Breast epithelium (tissue), 4 donors: Measurements from ENCODE around the gene RDX. TPM values are rescaled to one million over a fixed set of nuclear protein-coding genes. Genes with fewer than 3 reads are reported as not detected.
"Not testable (repeated sequence)": the region's sequence is repeated elsewhere in the genome, so short reads cannot be mapped to it uniquely, and the experiment has no call there.

ENCODE experiments used
- DNase-seq, 2 donors: peaks; one replicate each; pipeline ENCODE4 v3.0.0-alpha.2; 2019; ENCODE audit warnings: low spot score in 2 of 2
- H3K27ac ChIP-seq, 2 donors: fragments of 200-600 bp; sonication (generic) in 1 of 2; one replicate each; pipeline ENCODE4 v1.5.1; 2016 to 2019; ENCODE audit warnings: mild to moderate bottlenecking in 1 of 2
- H3K27me3 ChIP-seq, 2 donors: fragments of 200-600 bp; sonication (generic) in 1 of 2; one replicate each; pipeline versions ENCODE4 v1.5.1 to v1.6.0; 2017 to 2019; ENCODE audit warnings: control low read depth in 1 of 2, mild to moderate bottlenecking in 1 of 2
- H3K36me3 ChIP-seq: fragments of 200-600 bp; one replicate; pipeline ENCODE4 v1.5.1; 2019
- H3K4me1 ChIP-seq, 2 donors: fragments of 200-600 bp; sonication (generic); one replicate each; pipeline ENCODE4 v1.5.1; 2016 to 2019; ENCODE audit warnings: control low read depth in 1 of 2
- H3K4me3 ChIP-seq, 3 donors: fragments of 200-600 bp; sonication (generic); 1 replicate in 2 of 3; 2 replicates in 1 of 3; pipeline ENCODE4 v1.5.1; 2016 to 2019; ENCODE audit warnings: mild to moderate bottlenecking in 3 of 3, moderate library complexity in 2 of 3
- H3K9me3 ChIP-seq, 2 donors: fragments of 200-600 bp; sonication (generic) in 1 of 2; one replicate each; pipeline ENCODE4 v1.5.1; 2016 to 2019; ENCODE audit warnings: control low read depth in 1 of 2
- CTCF ChIP-seq, 3 donors: fragments of 450-650 bp; IDR thresholded peaks; one replicate each; pipeline ENCODE4 v1.5.1; 2016 to 2017; ENCODE audit warnings: antibody characterized with exemption in 3 of 3, mild to moderate bottlenecking in 3 of 3, moderate library complexity in 3 of 3
- POLR2A ChIP-seq: fragments of 450-650 bp; IDR thresholded peaks from one replicate; pipeline ENCODE4 v1.6.1; 2016; ENCODE audit warnings: antibody characterized with exemption, mild to moderate bottlenecking, moderate library complexity
- POLR2AphosphoS5 ChIP-seq, 3 donors: sonication (generic); formaldehyde crosslinking; IDR thresholded peaks; one replicate each; pipeline ENCODE4 v1.6.1; 2017; ENCODE audit warnings: antibody characterized with exemption in 3 of 3
- intact Hi-C: fragments of 100-400 bp; cut with DNase I; formaldehyde crosslinking; loops from one replicate; pipeline ENCODE4 v1.15.1; 2023; ENCODE audit warnings: low total_unique reads
- total RNA-seq, 3 donors: library from RNA; depleted of rRNA; stranded (reverse); fragments of >200 nt; gene quantifications; one replicate each; pipeline ENCODE4 v1.1.0, GENCODE V29; 2016

RDX gene
- total RNA-seq, 3 donors from 2014 or later, result 53.4 to 88.7 (median 53.7) TPM

- H3K4me1 ChIP-seq, result no peaks in the 10 kb centered on the region
- H3K36me3 ChIP-seq, result no peaks in the 10 kb centered on the region
- no peaks in the 10 kb centered on the region for H3K9me3 ChIP-seq
- intact Hi-C loops, result no loop called here
- DNase-seq, result no peak
- no peaks in the 10 kb centered on the region for H3K27me3 ChIP-seq
- TF ChIP-seq POLR2A (no peak), CTCF (IDR thresholded peaks at IDR 0.05) (no peak), POLR2AphosphoS5 (IDR thresholded peaks at IDR 0.05) (no peak)
- no peak overlapping the region for H3K4me3 ChIP-seq
- no peak overlapping the region for H3K27ac ChIP-seq
Measured at GRCh38 chr11:110196884-110197420, 99.5 kb downstream of the RDX start.

GRCh38 chr11:110196241-110196754 lies 100.1 kb downstream of the RDX start:
- no peak for DNase-seq
- no peaks in the 10 kb centered on the region for H3K4me1 ChIP-seq
- H3K27ac ChIP-seq, result no peak overlapping the region
- intact Hi-C loops, result no loop called here
- no peak for TF ChIP-seq POLR2A
- TF ChIP-seq POLR2AphosphoS5 (IDR thresholded peaks at IDR 0.05), result no peak
- TF ChIP-seq CTCF (IDR thresholded peaks at IDR 0.05), result no peak
- no peak overlapping the region for H3K4me3 ChIP-seq
- H3K9me3 ChIP-seq, result no peaks in the 10 kb centered on the region
- no peaks in the 10 kb centered on the region for H3K36me3 ChIP-seq
- no peaks in the 10 kb centered on the region for H3K27me3 ChIP-seq

GRCh38 chr11:110194211-110194766 lies 102.1 kb downstream of the RDX start:
- H3K27me3 ChIP-seq, intact Hi-C loops, H3K9me3 ChIP-seq, H3K4me3 ChIP-seq, H3K4me1 ChIP-seq, H3K27ac ChIP-seq, DNase-seq, H3K36me3 ChIP-seq: not testable (repeated sequence)

- H3K27ac ChIP-seq, H3K36me3 ChIP-seq, DNase-seq, H3K9me3 ChIP-seq, H3K4me1 ChIP-seq, H3K4me3 ChIP-seq, intact Hi-C loops, H3K27me3 ChIP-seq: not testable (repeated sequence)
Measured at GRCh38 chr11:110192604-110193282, 103.7 kb downstream of the RDX start.

- DNase-seq, result no peak
- TF ChIP-seq POLR2A, result no peak
- TF ChIP-seq POLR2AphosphoS5 (IDR thresholded peaks at IDR 0.05), result no peak
- TF ChIP-seq CTCF (IDR thresholded peaks at IDR 0.05), result no peak
- no peaks in the 10 kb centered on the region for H3K4me1 ChIP-seq
- H3K9me3 ChIP-seq, result no peaks in the 10 kb centered on the region
- H3K36me3 ChIP-seq, result no peaks in the 10 kb centered on the region
- intact Hi-C loops, result no loop called here
- no peaks in the 10 kb centered on the region for H3K27me3 ChIP-seq
- no peak overlapping the region for H3K4me3 ChIP-seq
- no peak overlapping the region for H3K27ac ChIP-seq
Measured at GRCh38 chr11:110190885-110191284, 105.5 kb downstream of the RDX start.

GRCh38 chr11:110187731-110188130 lies 108.7 kb downstream of the RDX start:
- Histone ChIP-seq H3K9me3 (no peaks in the 10 kb centered on the region), H3K27ac (no peak overlapping the region), H3K27me3 (no peaks in the 10 kb centered on the region), H3K4me3 (no peak overlapping the region), H3K36me3 (no peaks in the 10 kb centered on the region), H3K4me1 (no peaks in the 10 kb centered on the region)
- TF ChIP-seq POLR2A (no peak), CTCF (IDR thresholded peaks at IDR 0.05) (no peak), POLR2AphosphoS5 (IDR thresholded peaks at IDR 0.05) (no peak)
- intact Hi-C loops, result no loop called here
- DNase-seq, result no peak
